ELF-1 (cell line): ENCODE measurements around the gene RNF26.

Experiments
- DNase-seq: peaks from one replicate; pipeline ENCODE4 v3.0.0-alpha.2; 2016; ENCODE audit warnings: low read depth, low spot score

Gene RNF26

DNA sequence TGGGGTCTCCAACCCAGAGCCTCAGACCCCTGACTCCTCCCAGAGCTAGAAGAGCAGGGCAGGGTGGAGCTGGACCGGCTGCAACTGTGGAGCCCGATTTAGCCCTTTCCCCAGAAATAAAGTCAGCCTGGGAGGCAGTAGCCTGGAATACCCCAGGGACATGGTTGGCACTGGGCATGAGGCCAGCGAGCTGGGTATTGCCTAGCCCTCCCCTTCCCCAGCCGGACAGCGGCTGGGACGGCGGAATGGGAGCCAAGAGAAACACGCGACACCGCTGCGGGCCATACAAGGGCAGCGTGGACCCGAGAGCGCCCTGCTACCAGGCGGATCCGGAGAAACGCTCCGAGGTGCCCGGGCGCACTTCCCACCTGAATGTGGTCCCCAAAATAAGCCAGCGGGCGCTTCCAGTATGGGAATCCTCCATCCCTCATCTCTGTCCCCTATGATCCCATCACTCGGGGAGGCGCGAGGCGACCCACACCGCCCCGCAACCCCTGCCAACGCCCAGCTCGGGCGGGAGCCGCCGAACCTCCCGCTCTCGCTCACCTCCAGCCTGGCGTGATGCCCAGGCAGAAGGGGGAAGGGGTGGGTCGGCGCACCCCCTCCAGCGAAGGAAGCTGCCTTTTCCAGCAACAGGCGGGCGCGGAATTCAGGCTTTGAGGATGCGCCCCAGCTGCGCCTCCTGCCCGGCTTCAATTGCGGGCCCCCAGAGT, 18.2 kb upstream of the RNF26 start:
- no peak for DNase-seq

DNA sequence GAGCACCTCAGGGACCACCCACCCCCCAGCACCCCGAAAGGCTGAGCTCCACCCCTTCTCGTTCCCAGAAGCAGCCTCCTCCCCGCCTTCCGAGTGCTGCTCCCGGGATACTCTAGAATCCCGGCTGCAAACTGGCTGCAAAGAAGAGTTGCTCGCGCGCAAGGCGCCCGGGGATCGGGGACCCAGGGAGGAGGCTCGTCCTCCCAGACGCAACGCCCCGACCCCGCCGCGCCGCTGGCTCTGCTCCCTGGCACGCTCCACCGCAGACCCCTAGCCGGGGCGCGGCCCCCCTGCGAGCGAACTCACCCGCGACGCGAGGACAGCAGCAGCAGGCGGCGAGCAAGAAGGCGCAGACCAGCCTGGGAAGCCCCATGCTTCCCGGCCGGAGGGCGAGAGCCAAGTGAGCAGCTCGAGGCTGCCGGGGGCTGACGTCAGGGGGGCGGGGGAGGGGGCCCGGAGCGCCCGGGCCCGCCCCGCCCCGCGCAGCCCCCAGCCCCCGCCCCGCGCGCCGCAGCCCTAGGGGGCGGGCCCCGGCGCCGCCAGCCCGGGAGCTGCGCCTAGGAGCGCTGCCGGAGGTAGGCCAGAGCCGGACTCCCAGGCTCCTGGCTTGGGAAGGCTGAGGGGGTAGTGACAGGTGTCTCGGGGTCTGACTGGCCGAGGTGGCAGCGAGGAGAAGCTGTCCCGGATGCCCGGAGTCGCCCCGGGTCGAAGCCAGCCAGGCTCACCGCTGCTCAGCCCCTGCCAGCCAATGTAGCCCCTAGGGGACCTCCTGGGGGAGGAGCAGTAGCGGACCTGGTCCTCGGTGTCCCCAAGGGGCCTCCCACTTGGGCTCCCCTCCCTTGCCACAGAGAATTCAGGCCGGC, 17.4 kb upstream of the RNF26 start, which contains the start of gene MCAM:
MCAM (minus strand) TSS at position 402 of the 863 bp plus-strand sequence; CDS start at position 373, 29 bp downstream.
- DNase-seq = peak; percentile 56

DNA sequence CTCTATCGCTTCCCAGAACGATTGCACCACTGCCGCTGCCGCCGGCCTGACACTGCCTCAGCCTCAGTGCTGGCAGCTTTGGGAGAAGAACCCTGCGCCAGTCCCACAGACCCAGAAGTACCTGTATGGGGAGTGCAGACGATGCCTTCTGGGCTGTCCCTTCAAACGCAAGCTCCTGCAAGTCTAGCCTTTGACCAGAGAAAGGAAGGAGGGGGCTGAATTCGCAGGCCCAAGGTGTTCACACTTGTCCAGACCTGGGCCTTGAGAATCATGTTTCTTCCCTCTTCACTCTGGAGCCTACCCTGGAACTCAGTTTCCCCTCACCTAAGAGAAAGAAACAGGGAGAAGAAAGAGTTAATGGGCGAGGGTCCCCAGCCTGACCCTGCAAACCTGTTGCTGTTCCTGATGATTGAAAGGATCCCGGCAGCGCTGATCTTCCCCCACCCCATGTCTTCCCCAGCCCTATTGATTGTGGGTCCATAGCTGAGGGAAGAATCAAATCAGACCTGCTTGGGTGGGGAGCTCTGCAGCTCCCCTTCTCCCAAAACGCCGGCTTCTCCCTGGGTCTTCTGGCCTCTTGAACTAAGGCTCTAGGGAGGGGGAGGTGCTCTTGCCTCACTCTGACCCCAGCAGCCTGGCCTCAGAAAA, 16.6 kb upstream of the RNF26 start:
- DNase-seq = no peak

- DNase-seq = peak; percentile 93
These were observed 15.8 kb upstream of the RNF26 start for GRCh38 chr11:119318240-119319135.

GRCh38 chr11:119319136-119319699, 15.1 kb upstream of the RNF26 start:
- DNase-seq = no peak

GRCh38 chr11:119319700-119320239, 14.6 kb upstream of the RNF26 start:
- no peak for DNase-seq

DNA sequence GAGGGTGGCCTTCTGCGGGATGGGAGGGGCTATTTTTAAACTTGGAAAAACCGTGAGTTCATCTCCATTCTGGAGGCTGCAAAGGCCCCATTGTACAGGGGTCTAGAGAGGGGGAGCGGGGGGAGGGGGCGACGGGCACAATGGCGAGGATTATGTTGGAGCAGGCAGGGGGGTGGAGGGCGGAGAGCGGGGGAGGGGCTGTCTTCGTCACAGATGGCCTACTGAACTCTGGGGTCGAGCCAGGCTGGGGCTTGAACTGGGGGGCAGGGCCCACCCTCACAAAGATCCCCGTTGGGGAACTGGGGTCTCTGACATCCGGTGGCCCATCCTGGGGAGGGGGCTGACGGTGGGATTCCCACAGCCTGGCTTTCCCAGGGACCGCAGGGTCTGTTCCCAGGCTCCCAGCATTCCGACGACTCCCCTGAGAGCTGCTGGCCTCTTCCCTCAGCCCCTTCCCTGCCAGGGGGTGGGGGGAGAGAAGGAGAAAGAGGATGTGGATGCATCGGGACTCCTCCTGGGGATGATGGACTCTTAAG, 14.0 kb upstream of the RNF26 start:
- DNase-seq = peak; percentile 63

DNA sequence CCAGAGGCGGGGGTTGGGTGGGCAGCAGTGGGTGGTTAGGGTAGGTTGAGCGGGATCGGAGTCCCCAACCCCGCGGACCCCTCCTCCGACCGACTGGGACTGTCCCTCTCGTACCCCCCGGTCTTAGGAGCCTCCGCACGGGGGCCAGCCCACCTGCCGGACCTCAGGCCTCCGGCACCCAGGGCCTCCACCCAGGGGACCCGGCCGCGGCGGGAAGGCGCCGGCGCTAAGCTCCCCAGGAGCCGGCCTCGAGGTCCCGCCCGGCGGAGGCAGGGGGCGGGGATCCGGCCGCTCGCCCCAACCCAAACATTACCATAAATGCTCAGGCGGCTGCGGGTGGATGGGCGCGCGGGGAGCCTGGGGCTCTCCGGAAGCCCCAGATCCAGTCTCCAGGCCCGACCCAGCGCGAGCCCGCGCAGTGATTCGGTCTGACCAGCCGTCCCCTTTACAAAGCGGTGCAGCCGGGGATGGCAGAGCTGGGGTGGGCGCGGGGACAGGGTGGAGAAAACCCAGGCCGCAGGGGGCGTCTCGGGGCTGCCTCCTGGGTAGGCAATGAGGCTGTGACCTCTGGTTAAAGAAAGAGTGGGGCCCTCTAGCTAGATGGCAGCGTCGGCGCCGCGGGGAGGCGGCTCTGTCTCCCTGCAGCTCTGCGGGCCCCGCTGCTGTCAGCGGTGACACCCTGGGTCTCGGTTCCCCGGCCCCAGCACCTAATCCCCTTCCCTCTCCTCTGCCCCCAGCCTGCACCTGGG, 13.4 kb upstream of the RNF26 start:
- peak; percentile 74 for DNase-seq

GRCh38 chr11:119322360-119322739, 12.0 kb upstream of the RNF26 start:
- DNase-seq = no peak

DNA sequence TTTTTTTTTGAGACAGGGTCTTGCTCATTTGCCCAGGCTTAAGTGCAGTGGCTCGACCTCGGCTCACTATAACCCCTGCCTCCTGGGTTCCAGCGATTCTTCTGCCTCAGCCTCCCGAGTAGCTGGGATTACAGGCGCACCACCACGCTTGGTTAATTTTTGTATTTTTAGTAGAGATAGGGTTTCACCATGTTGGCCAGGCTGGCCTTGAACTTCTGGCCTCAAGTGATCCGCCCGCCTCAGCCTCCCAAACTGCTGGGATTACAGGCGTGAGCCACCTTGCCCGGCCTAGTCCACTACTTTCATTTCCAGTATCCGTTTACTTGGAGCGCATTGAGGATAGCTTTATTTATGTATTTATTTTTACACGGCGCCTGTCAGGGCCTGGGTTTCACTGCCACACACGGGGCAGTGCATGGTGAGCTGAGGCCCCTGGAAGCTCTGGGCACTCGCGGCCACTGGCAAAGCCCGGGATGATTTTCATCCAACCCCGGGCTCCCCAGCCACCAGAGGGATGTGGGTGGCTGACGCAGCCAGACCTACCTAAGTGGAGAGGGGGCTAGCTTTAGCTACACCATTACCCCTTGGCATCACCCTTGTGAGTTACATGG, 11.3 kb upstream of the RNF26 start:
- no peak for DNase-seq

GRCh38 chr11:119323532-119324033, 10.7 kb upstream of the RNF26 start:
- peak; percentile 84 for DNase-seq

- DNase-seq = no peak
These were observed 10.1 kb upstream of the RNF26 start for GRCh38 chr11:119324189-119324588.

DNA sequence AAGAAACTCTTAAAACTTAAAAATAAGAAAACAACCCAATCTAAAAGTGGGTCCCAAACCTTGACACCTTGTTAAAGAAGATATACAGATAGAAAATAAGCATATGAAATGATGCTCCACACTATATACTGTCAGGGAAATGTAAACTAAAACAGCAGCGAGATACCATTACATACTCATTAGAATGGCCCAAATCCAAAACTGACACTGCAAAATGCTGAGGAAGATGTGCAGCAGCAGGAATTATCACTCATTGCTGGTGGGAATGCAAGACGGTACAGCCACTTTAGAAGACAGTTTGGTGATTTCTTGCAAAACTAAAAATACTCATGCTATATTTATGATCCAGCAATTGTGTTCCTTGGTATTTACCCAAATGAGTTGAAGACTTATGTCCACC, 5.0 kb upstream of the RNF26 start:
- DNase-seq = no peak

GRCh38 chr11:119330237-119330636, 4.1 kb upstream of the RNF26 start:
- no peak for DNase-seq

DNA sequence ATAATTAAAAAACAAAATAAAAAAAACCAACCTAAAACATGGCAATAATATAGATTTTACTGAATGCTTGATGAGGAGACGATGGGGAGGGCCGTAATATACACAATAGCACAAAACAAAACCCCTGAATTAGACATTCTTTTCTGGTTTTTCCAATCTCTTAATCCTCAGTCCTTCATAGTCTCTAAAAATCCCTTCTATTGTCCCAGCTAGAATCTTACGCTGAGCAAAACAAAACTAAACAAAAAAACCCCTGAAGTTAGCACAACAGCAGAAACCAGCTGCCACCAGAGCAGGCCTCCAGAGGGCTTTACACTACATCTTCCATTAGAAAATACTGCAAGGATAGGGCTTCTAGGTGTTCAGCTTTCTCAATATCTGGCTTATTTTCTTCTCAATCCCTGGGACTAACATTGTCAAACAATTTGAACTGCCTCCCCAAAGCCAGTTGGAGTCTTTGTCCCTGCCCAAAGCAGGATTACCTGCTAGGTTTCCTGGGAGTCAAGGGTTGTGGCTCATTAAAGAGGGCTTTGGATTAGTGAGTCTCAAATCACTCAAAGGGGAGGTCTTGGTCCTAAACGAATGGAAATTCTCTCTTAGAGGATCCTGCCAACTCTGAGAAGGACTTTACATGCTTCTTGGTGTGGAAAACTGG, 2.1 kb upstream of the RNF26 start:
- no peak for DNase-seq

DNA sequence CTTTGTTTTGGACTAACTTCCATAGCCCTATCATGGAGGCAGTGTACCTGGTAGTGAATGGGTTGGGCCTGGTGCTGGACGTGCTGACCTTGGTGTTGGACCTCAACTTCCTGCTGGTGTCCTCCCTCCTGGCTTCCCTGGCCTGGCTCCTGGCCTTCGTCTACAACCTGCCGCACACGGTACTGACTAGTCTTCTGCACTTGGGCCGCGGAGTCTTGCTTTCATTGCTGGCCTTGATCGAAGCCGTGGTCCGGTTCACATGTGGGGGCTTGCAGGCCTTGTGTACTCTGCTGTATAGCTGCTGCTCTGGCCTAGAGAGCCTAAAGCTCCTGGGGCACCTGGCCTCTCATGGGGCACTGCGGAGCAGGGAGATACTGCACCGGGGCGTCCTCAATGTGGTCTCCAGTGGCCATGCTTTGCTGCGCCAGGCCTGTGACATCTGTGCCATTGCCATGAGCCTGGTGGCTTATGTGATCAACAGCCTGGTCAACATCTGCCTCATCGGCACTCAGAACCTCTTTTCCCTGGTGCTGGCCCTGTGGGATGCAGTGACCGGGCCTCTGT, 846 bp downstream of the RNF26 start:
- DNase-seq = no peak

GRCh38 chr11:119335655-119336543, 1.6 kb downstream of the RNF26 start:
- DNase-seq = no peak
